ENCODE data around the gene IRAK4.

DNA sequence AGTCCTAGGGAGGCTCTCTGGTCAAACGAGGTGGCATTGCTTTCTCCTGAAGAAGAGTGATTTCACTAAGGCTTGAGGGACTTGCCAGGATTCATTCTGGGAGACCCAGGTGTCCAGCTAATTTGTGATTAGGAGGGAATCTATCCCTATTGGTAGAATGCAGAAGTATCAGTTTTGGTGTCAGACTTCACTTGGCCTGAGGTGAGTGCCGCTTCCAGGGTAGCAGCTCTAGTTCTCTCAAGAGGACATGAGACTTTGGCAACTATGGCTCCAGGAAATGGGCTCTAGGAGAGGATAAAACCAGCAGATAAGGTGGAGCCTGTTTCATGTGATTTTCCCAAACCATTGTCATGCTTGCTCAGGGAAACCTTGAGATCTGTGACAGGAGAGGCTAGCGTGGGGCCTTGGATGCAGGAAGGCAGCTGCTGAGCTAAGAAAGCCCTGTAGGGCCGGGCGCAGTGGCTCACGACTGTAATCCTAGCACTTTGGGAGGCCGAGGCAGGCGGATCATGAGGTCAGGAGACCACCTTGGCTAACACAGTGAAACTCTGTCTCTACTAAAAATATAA, 65.5 kb downstream of the IRAK4 start:
- TF ChIP-seq, protein P1, sequence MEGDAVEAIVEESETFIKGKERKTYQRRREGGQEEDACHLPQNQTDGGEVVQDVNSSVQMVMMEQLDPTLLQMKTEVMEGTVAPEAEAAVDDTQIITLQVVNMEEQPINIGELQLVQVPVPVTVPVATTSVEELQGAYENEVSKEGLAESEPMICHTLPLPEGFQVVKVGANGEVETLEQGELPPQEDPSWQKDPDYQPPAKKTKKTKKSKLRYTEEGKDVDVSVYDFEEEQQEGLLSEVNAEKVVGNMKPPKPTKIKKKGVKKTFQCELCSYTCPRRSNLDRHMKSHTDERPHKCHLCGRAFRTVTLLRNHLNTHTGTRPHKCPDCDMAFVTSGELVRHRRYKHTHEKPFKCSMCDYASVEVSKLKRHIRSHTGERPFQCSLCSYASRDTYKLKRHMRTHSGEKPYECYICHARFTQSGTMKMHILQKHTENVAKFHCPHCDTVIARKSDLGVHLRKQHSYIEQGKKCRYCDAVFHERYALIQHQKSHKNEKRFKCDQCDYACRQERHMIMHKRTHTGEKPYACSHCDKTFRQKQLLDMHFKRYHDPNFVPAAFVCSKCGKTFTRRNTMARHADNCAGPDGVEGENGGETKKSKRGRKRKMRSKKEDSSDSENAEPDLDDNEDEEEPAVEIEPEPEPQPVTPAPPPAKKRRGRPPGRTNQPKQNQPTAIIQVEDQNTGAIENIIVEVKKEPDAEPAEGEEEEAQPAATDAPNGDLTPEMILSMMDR (IDR thresholded peaks at IDR 0.05; ENCODE audit: poor library complexity), result no peak
- no peak for TF ChIP-seq EZH2phosphoT487 (IDR thresholded peaks at IDR 0.05; ENCODE audit: low read depth, severe bottlenecking, unreplicated experiment)

All from hepatocyte (in vitro differentiated cells).